Kidney (tissue), 14 donors: ENCODE data around the gene CTSA. TPM values are rescaled to one million over a fixed set of nuclear protein-coding genes. Genes with fewer than 3 reads are reported as not detected.
A peak's percentile ranks its signal among the peaks of the same experiment; 100 is the strongest.

Experiments
- DNase-seq, 5 donors: peaks; one replicate each; pipeline ENCODE4 v3.0.0-alpha.2; 2013 to 2020
- FAIRE-seq: peaks from 2 replicates; lab custom pipeline; 2012; peaks lifted over from hg19 to GRCh38; lab: Jason Lieb, UNC
- H3K27ac ChIP-seq, 2 donors: one replicate each; pipeline ENCODE4 v1.7.0; 2013; ENCODE audit warnings: low read depth in 2 of 2, low read length in 2 of 2, inconsistent platforms in 1 of 2
- H3K27me3 ChIP-seq: one replicate; pipeline ENCODE4 v1.7.1; 2013; ENCODE audit warnings: low read length, inconsistent platforms; ENCODE audit not compliant: control insufficient read depth, insufficient read depth
- H3K36me3 ChIP-seq, 3 donors: one replicate each; pipeline versions ENCODE4 v1.7.0 to v1.7.1; 2013; ENCODE audit warnings: low read length in 3 of 3, control low read depth in 1 of 3, inconsistent platforms in 1 of 3; ENCODE audit not compliant: insufficient read depth in 3 of 3, control insufficient read depth in 2 of 3
- H3K4me1 ChIP-seq, 3 donors: one replicate each; pipeline versions ENCODE4 v1.7.0 to v1.7.1; 2013; ENCODE audit warnings: low read length in 3 of 3, inconsistent platforms in 1 of 3, low read depth in 1 of 3; ENCODE audit not compliant: control insufficient read depth in 2 of 3, insufficient read depth in 2 of 3
- H3K4me3 ChIP-seq, 3 donors: one replicate each; pipeline versions ENCODE4 v1.7.0 to v1.8.1; 2013; ENCODE audit warnings: low read length in 3 of 3, control low read depth in 1 of 3, inconsistent platforms in 1 of 3
- H3K9ac ChIP-seq, 3 donors: one replicate each; pipeline versions ENCODE4 v1.7.0 to v1.7.1; 2013; ENCODE audit warnings: low read length in 3 of 3, control low read depth in 1 of 3, inconsistent platforms in 1 of 3
- H3K9me3 ChIP-seq, 3 donors: one replicate each; pipeline versions ENCODE4 v1.7.0 to v1.7.1; 2013; ENCODE audit warnings: low read length in 3 of 3, control low read depth in 1 of 3, inconsistent platforms in 1 of 3; ENCODE audit not compliant: control insufficient read depth in 2 of 3, insufficient read depth in 1 of 3
- intact Hi-C: fragments of 100-400 bp; cut with DNase I; formaldehyde crosslinking; loops from one replicate; pipeline ENCODE4 v1.11.1; 2022
- polyA plus RNA-seq: library from polyadenylated mRNA; stranded (reverse); fragments of 350-450 nt; fragmentation: Illumina TruSeq; extraction: RNeasy Lipid Tissue Mini Kit (QIAGEN cat#74804); gene quantifications from one replicate; pipeline ENCODE4 v1.2.3, GENCODE V29; 2014; ENCODE audit warnings: low read depth, low replicate concordance; ENCODE audit not compliant: insufficient read depth
- total RNA-seq: library from RNA; stranded (reverse); fragmentation: NEBNext Ultra II Directional; extraction: Animal tissue kit (Norgen Biotek cat#: 25700); gene quantifications from one replicate; pipeline ENCODE4 v1.2.1, GENCODE V29; 2021
- TF ChIP-seq, protein P1 (sequence below): IDR thresholded peaks from 3 replicates; pipeline ENCODE4 v1.5.1; 2012; ENCODE audit warnings: mild to moderate bottlenecking, moderate library complexity, borderline replicate concordance; ENCODE audit not compliant: insufficient read depth; ENCODE audit errors: extremely low read depth
- donor health status: control.
- donor health status: control.
- donor health status: control.
- donor health status: control.
- donor health status: control.
- donor health status: DM: yes; HTN: yes; CAD: no.
- donor health status: Normal renal cell carcinoma (clear cell type).

The CTSA gene
- total and polyA plus RNA-seq, 2 donors from 2014 or later = 180 to 408 TPM

DNA sequence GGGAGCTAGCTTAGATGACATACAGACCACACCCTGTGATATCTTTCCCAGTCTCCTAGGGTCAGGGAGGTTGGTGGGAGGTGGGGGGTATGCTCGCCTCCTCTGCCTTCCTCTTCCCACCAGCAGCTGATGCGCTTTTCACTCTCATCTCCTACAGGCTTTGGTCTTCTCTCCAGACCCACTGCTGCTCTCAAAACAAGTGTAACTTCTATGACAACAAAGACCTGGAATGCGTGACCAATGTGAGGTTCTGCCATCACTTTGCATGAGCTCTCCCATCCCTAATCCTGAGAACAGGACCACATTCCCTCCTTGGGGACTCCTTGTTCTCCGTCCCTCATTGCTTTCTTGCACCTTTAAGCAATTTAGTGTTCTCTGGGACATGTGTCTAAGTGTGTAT is 2.7 kb downstream of the CTSA start:
- Histone ChIP-seq H3K9me3 (no peaks in the 10 kb centered on the region), H3K27me3 (no peaks in the 10 kb centered on the region), H3K4me3 (no peak overlapping the region), H3K9ac (no peak overlapping the region), H3K4me1 (peaks cover 0 to 25% (median 0%) of the 10 kb centered on the region in 3 donors), H3K27ac (no peak overlapping the region), H3K36me3 (peaks cover 2 to 28% (median 25%) of the 10 kb centered on the region in 3 donors)
- intact Hi-C loops = no loop called here
- TF ChIP-seq, protein P1, sequence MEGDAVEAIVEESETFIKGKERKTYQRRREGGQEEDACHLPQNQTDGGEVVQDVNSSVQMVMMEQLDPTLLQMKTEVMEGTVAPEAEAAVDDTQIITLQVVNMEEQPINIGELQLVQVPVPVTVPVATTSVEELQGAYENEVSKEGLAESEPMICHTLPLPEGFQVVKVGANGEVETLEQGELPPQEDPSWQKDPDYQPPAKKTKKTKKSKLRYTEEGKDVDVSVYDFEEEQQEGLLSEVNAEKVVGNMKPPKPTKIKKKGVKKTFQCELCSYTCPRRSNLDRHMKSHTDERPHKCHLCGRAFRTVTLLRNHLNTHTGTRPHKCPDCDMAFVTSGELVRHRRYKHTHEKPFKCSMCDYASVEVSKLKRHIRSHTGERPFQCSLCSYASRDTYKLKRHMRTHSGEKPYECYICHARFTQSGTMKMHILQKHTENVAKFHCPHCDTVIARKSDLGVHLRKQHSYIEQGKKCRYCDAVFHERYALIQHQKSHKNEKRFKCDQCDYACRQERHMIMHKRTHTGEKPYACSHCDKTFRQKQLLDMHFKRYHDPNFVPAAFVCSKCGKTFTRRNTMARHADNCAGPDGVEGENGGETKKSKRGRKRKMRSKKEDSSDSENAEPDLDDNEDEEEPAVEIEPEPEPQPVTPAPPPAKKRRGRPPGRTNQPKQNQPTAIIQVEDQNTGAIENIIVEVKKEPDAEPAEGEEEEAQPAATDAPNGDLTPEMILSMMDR = no peak
- FAIRE-seq (no peak), DNase-seq (peak in 1 of 5 donors; percentile 17)

DNA sequence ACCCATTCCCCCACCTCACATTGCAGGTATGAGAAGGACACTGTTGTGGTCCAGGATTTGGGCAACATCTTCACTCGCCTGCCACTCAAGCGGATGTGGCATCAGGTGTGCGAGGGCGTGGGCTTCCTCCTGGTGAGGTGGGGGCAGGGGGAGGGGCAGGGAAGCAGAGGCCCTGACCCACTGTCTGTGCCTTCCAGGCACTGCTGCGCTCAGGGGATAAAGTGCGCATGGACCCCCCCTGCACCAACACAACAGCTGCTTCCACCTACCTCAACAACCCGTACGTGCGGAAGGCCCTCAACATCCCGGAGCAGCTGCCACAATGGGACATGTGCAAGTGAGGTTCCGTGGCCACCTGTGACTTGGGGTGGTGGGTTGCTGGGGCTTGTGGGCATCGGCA is 3.7 kb downstream of the CTSA start:
- intact Hi-C loops = no loop called here
- H3K27me3 ChIP-seq = no peaks in the 10 kb centered on the region
- H3K4me3 ChIP-seq = no peak overlapping the region
- FAIRE-seq (no peak), DNase-seq (peak in 1 of 5 donors; percentile 64)
- TF ChIP-seq, protein P1 = no peak
- H3K9me3 ChIP-seq = no peaks in the 10 kb centered on the region
- H3K4me1 ChIP-seq = peaks cover 0 to 20% (median 0%) of the 10 kb centered on the region in 3 donors
- no peak overlapping the region for H3K27ac ChIP-seq
- H3K9ac ChIP-seq = no peak overlapping the region
- H3K36me3 ChIP-seq = peaks cover 5 to 29% (median 25%) of the 10 kb centered on the region in 3 donors

DNA sequence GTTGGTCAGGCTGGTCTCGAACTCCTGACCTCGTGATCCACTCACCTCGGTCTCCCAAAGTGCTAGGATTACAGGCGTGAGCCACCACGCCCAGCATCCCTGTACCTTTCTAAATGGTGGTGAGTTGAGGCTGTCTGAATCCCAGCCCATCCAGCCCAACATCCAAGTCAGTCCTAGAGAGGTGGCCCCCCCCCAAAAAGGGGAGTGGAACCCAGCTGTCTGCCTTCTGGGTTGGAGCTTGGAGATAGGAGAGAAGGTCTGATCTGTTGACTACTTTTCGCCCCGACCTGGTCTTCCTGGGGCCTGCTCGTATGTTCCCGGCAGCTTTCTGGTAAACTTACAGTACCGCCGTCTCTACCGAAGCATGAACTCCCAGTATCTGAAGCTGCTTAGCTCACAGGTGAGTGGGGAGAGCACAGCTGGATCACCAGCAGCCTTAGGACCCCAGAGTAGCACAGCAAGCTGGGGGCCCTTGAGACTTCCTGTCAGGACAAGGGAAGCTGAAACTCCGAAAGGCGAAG is 5.6 kb downstream of the CTSA start:
- TF ChIP-seq, protein P1 = no peak
- Histone ChIP-seq H3K9ac (no peak overlapping the region), H3K4me3 (no peak overlapping the region), H3K27ac (no peak overlapping the region), H3K4me1 (peaks cover 0 to 13% (median 0%) of the 10 kb centered on the region in 3 donors), H3K27me3 (no peaks in the 10 kb centered on the region), H3K9me3 (no peaks in the 10 kb centered on the region), H3K36me3 (peaks cover 5 to 29% (median 25%) of the 10 kb centered on the region in 3 donors)
- intact Hi-C loops = no loop called here
- DNase-seq (peak in 1 of 5 donors; percentile 29), FAIRE-seq (no peak)
